Loucy (cell line): Measurements from ENCODE around the gene KCNQ2.

ENCODE experiments used
- H2AFZ ChIP-seq: fragments of 200-600 bp; sonication (generic); 2 replicates; pipeline ENCODE4 v1.6.0; 2016; ENCODE audit warnings: antibody characterized with exemption, mild to moderate bottlenecking, low read length, moderate library complexity
- H3F3A ChIP-seq: fragments of 200-600 bp; 2 replicates; pipeline ENCODE4 v1.6.0; 2016; ENCODE audit warnings: antibody characterized with exemption, low read depth, mild to moderate bottlenecking
- H3K27me3 ChIP-seq: fragments of 200-600 bp; sonication (generic); 2 replicates; pipeline ENCODE4 v1.6.1; 2014; ENCODE audit warnings: low read length, mild to moderate bottlenecking; ENCODE audit not compliant: insufficient read depth, poor library complexity, severe bottlenecking
- H3K36me3 ChIP-seq: fragments of 200-600 bp; sonication (generic); 2 replicates; pipeline ENCODE4 v1.6.1; 2016; ENCODE audit warnings: low read length; ENCODE audit not compliant: insufficient read depth
- H3K4me1 ChIP-seq: fragments of 200-600 bp; sonication (generic); 2 replicates; pipeline ENCODE4 v1.5.1; 2014; ENCODE audit warnings: low read length, mild to moderate bottlenecking; ENCODE audit not compliant: insufficient read depth, poor library complexity, severe bottlenecking
- H3K4me2 ChIP-seq: fragments of 200-600 bp; sonication (generic); 2 replicates; pipeline ENCODE4 v1.6.0; 2014; ENCODE audit warnings: antibody characterized with exemption, low read length, low read depth, mild to moderate bottlenecking; ENCODE audit not compliant: poor library complexity, severe bottlenecking
- H3K4me3 ChIP-seq: fragments of 200-600 bp; sonication (generic); 2 replicates; pipeline ENCODE4 v1.5.1; 2014; ENCODE audit warnings: low read length, mild to moderate bottlenecking, mixed read lengths; ENCODE audit not compliant: poor library complexity, severe bottlenecking
- H3K79me2 ChIP-seq: fragments of 200-600 bp; sonication (generic); 2 replicates; pipeline ENCODE4 v1.6.1; 2014; ENCODE audit warnings: low read length; ENCODE audit not compliant: insufficient read depth
- H3K9ac ChIP-seq: fragments of 200-600 bp; sonication (generic); 2 replicates; pipeline ENCODE4 v1.6.0; 2014; ENCODE audit warnings: mild to moderate bottlenecking, low read depth, low read length, moderate library complexity; ENCODE audit not compliant: poor library complexity, severe bottlenecking
- H3K9me2 ChIP-seq: fragments of 200-600 bp; sonication (generic); replicated peaks from 2 replicates; pipeline ENCODE4 v1.6.1; 2016; ENCODE audit warnings: low read depth, low read length, mixed read lengths
- H3K9me3 ChIP-seq: fragments of 200-600 bp; sonication (generic); 2 replicates; pipeline ENCODE4 v1.6.1; 2014; ENCODE audit warnings: mild to moderate bottlenecking, antibody characterized with exemption, low read length, low read depth; ENCODE audit not compliant: insufficient read depth
- H4K20me1 ChIP-seq: fragments of 200-600 bp; sonication (generic); 2 replicates; pipeline ENCODE4 v1.6.0; 2014; ENCODE audit warnings: antibody characterized with exemption, low read length, mild to moderate bottlenecking; ENCODE audit not compliant: insufficient read depth, poor library complexity, severe bottlenecking
- EZH2phosphoT487 ChIP-seq: fragments of 200-600 bp; IDR thresholded peaks from 2 replicates; pipeline ENCODE4 v1.6.1; 2018; ENCODE audit warnings: antibody characterized with exemption, mild to moderate bottlenecking, moderate library complexity, borderline replicate concordance
- TF ChIP-seq, protein P1 (sequence below): fragments of 200-600 bp; sonication (generic); conservative IDR thresholded peaks from 2 replicates; pipeline ENCODE4 v1.5.1; 2014; ENCODE audit warnings: mild to moderate bottlenecking, antibody characterized with exemption, low read length

The KCNQ2 gene

DNA sequence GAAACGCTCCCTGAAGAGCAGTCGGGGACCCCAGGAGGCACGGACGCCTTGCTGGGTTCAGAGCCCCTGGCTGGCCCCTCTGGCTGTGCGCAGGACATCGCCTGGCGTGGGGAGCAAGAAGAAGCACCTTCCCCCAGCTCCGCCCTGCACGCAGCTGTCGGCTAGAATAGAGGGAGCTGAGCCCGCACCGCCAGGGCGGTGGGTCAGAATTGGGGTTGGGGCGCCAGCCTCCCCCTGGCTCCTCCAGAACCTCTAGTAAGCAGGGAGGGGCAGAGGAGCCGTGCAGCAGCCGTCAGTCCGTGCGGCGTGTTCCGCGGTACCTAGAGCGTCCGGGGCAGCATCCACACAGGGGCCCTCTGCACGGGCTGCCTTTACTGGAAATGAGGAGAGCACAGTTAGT lies 53.2 kb downstream of the KCNQ2 start:
- H3K9me3 ChIP-seq = no peaks in the 10 kb centered on the region

DNA sequence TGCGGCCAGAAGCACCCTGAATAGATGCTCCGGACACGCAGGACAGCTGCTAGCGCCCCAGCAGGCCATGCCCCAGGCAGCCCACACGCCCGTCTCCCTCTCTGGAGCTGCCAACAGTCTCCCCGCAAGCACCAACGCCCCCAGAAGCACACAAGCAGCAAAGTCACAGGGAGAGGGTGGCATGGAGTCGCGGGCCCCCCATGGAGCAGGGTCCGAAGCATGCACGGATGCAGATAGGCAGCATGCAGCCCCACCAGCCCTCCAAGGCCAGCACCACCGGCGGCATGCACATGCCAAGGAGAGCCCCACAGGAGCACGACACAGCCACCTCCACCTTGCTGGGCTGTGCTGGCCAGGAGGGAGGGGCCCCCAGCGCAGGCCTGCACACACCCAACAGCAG lies 53.8 kb downstream of the KCNQ2 start:
- Histone ChIP-seq H3K4me1 (no peaks in the 10 kb centered on the region), H3K9me2 (no peaks in the 10 kb centered on the region), H4K20me1 (no peaks in the 10 kb centered on the region), H3K4me2 (no peak overlapping the region), H2AFZ (no peak overlapping the region), H3F3A (no peaks in the 10 kb centered on the region), H3K4me3 (no peak overlapping the region), H3K36me3 (no peaks in the 10 kb centered on the region), H3K27me3 (no peaks in the 10 kb centered on the region), H3K9ac (no peak overlapping the region), H3K9me3 (no peaks in the 10 kb centered on the region), H3K79me2 (no peaks in the 10 kb centered on the region)
- TF ChIP-seq EZH2phosphoT487 = no peak
- TF ChIP-seq, protein P1, sequence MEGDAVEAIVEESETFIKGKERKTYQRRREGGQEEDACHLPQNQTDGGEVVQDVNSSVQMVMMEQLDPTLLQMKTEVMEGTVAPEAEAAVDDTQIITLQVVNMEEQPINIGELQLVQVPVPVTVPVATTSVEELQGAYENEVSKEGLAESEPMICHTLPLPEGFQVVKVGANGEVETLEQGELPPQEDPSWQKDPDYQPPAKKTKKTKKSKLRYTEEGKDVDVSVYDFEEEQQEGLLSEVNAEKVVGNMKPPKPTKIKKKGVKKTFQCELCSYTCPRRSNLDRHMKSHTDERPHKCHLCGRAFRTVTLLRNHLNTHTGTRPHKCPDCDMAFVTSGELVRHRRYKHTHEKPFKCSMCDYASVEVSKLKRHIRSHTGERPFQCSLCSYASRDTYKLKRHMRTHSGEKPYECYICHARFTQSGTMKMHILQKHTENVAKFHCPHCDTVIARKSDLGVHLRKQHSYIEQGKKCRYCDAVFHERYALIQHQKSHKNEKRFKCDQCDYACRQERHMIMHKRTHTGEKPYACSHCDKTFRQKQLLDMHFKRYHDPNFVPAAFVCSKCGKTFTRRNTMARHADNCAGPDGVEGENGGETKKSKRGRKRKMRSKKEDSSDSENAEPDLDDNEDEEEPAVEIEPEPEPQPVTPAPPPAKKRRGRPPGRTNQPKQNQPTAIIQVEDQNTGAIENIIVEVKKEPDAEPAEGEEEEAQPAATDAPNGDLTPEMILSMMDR = no peak

More for the DNA sequence above, 53.2 kb downstream of the KCNQ2 start:
- no peak overlapping the region for H3K4me2 ChIP-seq
- no peaks in the 10 kb centered on the region for H3K9me2 ChIP-seq
- H4K20me1 ChIP-seq = no peaks in the 10 kb centered on the region
- no peaks in the 10 kb centered on the region for H3F3A ChIP-seq
- H2AFZ ChIP-seq = no peak overlapping the region
- no peak overlapping the region for H3K9ac ChIP-seq
- no peaks in the 10 kb centered on the region for H3K36me3 ChIP-seq
- no peaks in the 10 kb centered on the region for H3K79me2 ChIP-seq
- no peaks in the 10 kb centered on the region for H3K27me3 ChIP-seq
- H3K4me1 ChIP-seq = no peaks in the 10 kb centered on the region
- H3K4me3 ChIP-seq = no peak overlapping the region
- TF ChIP-seq EZH2phosphoT487 = no peak
- TF ChIP-seq, protein P1 = no peak

DNA sequence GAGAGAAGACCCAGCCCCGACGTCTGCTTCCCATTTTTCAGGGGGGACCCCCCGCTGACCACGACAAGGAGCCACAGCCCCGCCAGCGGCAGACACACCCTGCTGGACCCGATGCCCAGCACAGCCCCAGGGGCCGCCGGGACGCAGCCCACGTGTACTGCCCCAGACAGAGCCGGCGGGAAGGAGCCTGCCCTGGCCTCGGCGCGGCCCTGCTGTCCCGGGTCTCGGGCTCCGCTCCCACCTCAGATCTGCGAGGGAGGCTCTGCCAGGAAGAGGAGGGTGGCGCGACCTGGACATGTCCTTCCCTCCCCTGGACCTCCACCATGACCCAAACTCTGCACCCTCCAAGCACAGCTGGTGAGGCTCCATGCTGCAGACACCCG lies 54.7 kb downstream of the KCNQ2 start:
- no peaks in the 10 kb centered on the region for H3K9me2 ChIP-seq
- H3K4me3 ChIP-seq = no peak overlapping the region
- H3K27me3 ChIP-seq = no peaks in the 10 kb centered on the region
- no peaks in the 10 kb centered on the region for H3F3A ChIP-seq
- no peak overlapping the region for H3K4me2 ChIP-seq
- TF ChIP-seq, protein P1 = no peak
- TF ChIP-seq EZH2phosphoT487 = no peak
- H3K4me1 ChIP-seq = no peaks in the 10 kb centered on the region
- H3K9ac ChIP-seq = no peak overlapping the region
- H3K36me3 ChIP-seq = no peaks in the 10 kb centered on the region
- H4K20me1 ChIP-seq = no peaks in the 10 kb centered on the region
- H3K79me2 ChIP-seq = no peaks in the 10 kb centered on the region
- no peaks in the 10 kb centered on the region for H3K9me3 ChIP-seq
- no peak overlapping the region for H2AFZ ChIP-seq
